Fibroblast of gingiva (primary cell): ENCODE measurements around the gene BTBD9.

Experiments
- DNase-seq: peaks from one replicate; pipeline ENCODE4 v3.0.0-alpha.2; 2011; ENCODE audit warnings: low read depth

Gene BTBD9

GRCh38 chr6:38284802-38285394 is 354.8 kb downstream of the BTBD9 start:
- DNase-seq: no peak

GRCh38 chr6:38283734-38284362 is 355.9 kb downstream of the BTBD9 start:
- DNase-seq: no peak

GRCh38 chr6:38282911-38283310 is 356.8 kb downstream of the BTBD9 start:
- no peak for DNase-seq

GRCh38 chr6:38281126-38281525 is 358.6 kb downstream of the BTBD9 start:
- DNase-seq: no peak

GRCh38 chr6:38279963-38280588 is 359.7 kb downstream of the BTBD9 start:
- no peak for DNase-seq

GRCh38 chr6:38279423-38279822 is 360.3 kb downstream of the BTBD9 start:
- no peak for DNase-seq

GRCh38 chr6:38273325-38273724 is 366.4 kb downstream of the BTBD9 start:
- DNase-seq: peak; percentile 35

GRCh38 chr6:38272222-38272621 is 367.5 kb downstream of the BTBD9 start:
- DNase-seq: no peak

- DNase-seq: no peak
Observed at GRCh38 chr6:38271081-38271480, 368.6 kb downstream of the BTBD9 start.

- DNase-seq: no peak
Observed at GRCh38 chr6:38270367-38270766, 369.4 kb downstream of the BTBD9 start.

GRCh38 chr6:38269461-38270172 is 370.1 kb downstream of the BTBD9 start:
- no peak for DNase-seq

- no peak for DNase-seq
Observed at GRCh38 chr6:38268342-38268741, 371.4 kb downstream of the BTBD9 start.

- DNase-seq: no peak
Observed at GRCh38 chr6:38266921-38267354, 372.8 kb downstream of the BTBD9 start.

- no peak for DNase-seq
Observed at GRCh38 chr6:38264605-38265004, 375.1 kb downstream of the BTBD9 start.

- peak; percentile 46 for DNase-seq
Observed at GRCh38 chr6:38262609-38263008, 377.1 kb downstream of the BTBD9 start.

GRCh38 chr6:38262026-38262425 is 377.7 kb downstream of the BTBD9 start:
- peak; percentile 72 for DNase-seq

GRCh38 chr6:38261626-38262025 is 378.1 kb downstream of the BTBD9 start:
- DNase-seq: peak; percentile 19

- peak; percentile 36 for DNase-seq
Observed at GRCh38 chr6:38259736-38260135, 380.0 kb downstream of the BTBD9 start.

- DNase-seq: peak; percentile 32
Observed at GRCh38 chr6:38248500-38249234, 391.1 kb downstream of the BTBD9 start.

- no peak for DNase-seq
Observed at GRCh38 chr6:38245295-38245694, 394.4 kb downstream of the BTBD9 start.

- DNase-seq: no peak
Observed at GRCh38 chr6:38244869-38245268, 394.9 kb downstream of the BTBD9 start.

GRCh38 chr6:38241200-38241871 is 398.4 kb downstream of the BTBD9 start:
- no peak for DNase-seq
